SK-N-MC (cell line): ENCODE measurements around the gene SPATA1.

Experiments used
- EZH2 ChIP-seq: fragments of 200-600 bp; sonication (generic); IDR thresholded peaks from one replicate; pipeline ENCODE4 v1.6.1; 2017; ENCODE audit warnings: antibody characterized with exemption
- POLR2AphosphoS5 ChIP-seq: IDR thresholded peaks from 2 replicates; pipeline ENCODE4 v1.6.1; 2012; ENCODE audit warnings: mild to moderate bottlenecking, low read depth, low read length, borderline replicate concordance

GRCh38 chr1:84598846-84599741 lies 92.9 kb downstream of the SPATA1 start:
- TF ChIP-seq POLR2AphosphoS5 (no peak), EZH2 (no peak)
